GM10266 (cell line): ENCODE measurements around the gene CDC7.

Source experiments
- DNase-seq: peaks from one replicate; pipeline ENCODE4 v3.0.0; 2012; ENCODE audit errors: extremely low spot score
- CTCF ChIP-seq: IDR thresholded peaks from 2 replicates; pipeline ENCODE4 v1.5.1; 2012; ENCODE audit warnings: mild to moderate bottlenecking, low read depth; ENCODE audit not compliant: control insufficient read depth, insufficient read depth; ENCODE audit errors: missing control alignments

Gene CDC7

DNA sequence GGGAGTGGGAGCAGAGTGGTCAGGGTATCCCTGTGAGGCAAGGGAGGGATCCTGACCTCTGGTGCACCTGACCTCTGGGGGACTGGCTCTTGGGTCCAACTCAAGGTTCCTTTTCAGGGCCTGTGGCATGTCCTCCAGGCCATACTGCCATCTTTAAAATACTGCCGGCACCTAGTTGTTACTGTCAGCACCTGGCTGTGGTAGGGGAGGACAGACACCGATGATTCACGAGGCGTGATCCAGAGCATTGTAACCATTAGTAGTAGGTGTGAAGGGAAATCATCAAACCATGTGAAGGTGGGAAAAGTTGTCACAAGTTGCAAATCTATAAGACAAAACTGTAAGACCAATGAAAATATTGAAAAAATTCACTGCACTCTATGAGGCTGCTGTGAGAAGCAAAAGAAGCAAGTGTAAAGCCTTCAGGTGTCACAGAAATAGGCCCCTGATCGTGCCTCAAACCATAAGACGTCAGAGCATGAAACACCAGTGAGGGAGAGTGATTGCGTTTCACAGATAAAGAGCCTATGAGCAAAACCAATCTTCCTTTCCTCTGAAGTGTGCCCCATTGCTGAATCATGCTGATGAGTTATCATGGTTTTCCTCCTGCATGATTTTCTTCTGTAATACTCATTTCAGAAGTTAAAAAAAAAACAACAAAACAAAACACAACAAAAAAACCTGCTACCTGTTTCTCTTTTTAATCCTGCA is 55.3 kb downstream of the CDC7 start:
- no peak for DNase-seq
- TF ChIP-seq CTCF = no peak

DNA sequence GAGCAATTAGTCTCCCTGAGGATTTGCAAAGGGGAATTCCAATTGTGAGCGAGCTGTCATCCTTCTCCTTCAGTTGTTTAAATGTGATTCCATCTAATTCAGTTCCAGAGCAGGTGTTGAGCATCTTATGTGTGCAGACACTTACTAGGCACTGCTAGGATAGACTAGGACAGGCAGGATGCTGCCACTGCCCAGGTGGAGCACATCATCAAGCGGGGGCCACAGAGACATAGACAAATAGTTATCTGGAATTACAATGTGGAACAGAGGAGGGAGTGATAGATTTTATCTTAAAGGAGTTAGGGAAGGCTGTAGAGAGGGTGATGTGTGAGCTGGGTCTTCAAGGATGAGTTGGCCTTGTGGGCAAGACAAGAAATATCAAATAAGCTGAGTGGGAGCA is 55.9 kb downstream of the CDC7 start:
- no peak for DNase-seq
- TF ChIP-seq CTCF = no peak

DNA sequence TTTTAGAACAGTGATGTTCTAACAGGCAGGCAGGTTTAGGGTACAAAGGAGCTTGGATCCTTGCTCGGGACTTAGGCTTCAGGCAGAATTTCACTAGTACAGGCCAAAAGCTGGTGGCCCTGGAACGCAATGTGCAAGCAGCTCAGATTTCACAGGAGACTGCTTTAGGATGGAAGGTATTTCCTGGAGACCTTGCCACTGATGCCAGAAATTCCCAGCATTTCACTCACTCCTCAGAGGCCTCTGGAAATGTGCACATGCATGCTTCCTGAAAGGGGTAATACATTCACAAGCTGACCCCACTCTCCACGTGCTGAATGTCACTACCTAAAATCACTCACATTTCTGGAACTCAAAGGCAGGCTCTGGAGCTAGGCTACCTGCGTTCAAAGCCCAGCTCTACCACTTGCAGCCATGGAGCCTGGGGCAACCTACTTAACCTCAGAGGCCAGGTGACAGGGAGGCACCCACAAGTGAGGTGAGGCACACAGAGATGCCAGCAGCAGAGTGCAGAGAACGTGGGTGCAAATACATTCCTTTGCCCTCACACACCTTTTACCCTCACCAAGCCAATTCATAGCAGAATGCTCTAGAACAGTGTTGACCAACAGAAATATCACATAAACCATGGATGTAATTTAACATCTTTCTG is 56.5 kb downstream of the CDC7 start:
- DNase-seq = no peak
- no peak for TF ChIP-seq CTCF

GRCh38 chr1:91557826-91558225 is 57.2 kb downstream of the CDC7 start:
- no peak for TF ChIP-seq CTCF
- no peak for DNase-seq

GRCh38 chr1:91559046-91559750 is 58.5 kb downstream of the CDC7 start:
- DNase-seq = no peak
- no peak for TF ChIP-seq CTCF

DNA sequence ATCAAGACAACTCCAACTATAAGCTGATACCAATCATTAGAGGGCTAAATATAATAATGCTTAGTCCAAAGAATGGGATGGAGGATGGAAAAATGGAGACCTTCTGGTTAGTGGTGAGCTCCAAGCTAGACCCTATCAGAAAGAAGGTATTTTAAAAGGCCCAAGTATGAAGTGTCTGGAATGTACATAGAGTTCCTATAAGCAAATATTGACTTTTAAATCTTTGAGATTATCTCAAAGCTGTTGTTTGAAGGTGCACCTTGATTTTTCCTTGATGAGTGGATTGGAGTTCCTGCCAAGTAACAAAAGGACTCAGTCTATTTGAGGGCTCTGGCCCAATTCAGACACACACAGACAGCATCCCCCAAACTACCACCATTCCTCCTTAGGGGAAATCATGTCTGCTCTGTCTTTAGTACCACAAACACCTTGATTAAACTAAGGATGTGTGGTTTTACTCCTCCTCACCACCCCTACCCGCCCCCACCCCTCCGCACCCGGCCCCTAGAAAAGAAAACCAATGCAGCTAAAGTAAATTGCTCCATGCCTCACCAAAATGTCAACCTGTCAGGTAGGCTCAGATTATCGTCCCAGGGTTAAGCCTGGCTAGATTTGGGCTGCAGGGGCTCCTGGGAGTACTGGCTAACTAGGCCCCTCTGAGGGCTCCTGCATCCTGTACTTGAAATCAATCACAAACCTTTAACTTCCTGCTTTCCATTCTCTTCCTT is 59.4 kb downstream of the CDC7 start:
- TF ChIP-seq CTCF = no peak
- no peak for DNase-seq
